Prostate gland (tissue), 2 donors: ENCODE measurements around the gene KIAA1191. TPM values are rescaled to one million over a fixed set of nuclear protein-coding genes. Genes with fewer than 3 reads are reported as not detected.

Experiments
- DNase-seq: peaks from one replicate; pipeline ENCODE4 v3.0.0-alpha.2; 2019; ENCODE audit warnings: low spot score
- H3K27ac ChIP-seq, 2 donors: fragments of 200-600 bp; sonication (generic); 2 replicates each; pipeline ENCODE4 v1.5.1; 2017 to 2019
- H3K27me3 ChIP-seq: fragments of 200-600 bp; sonication (generic); replicated peaks from 2 replicates; pipeline ENCODE4 v1.5.1; 2019; ENCODE audit not compliant: insufficient read depth
- H3K36me3 ChIP-seq, 2 donors: fragments of 200-600 bp; sonication (generic); 1 replicate in 1 of 2; 2 replicates in 1 of 2; pipeline versions ENCODE4 v1.5.1 to v1.8.1; 2017 to 2019
- H3K4me1 ChIP-seq: fragments of 200-600 bp; sonication (generic); replicated peaks from 2 replicates; pipeline ENCODE4 v1.5.1; 2019
- H3K4me3 ChIP-seq, 2 donors: fragments of 200-600 bp; sonication (generic); 2 replicates each; pipeline ENCODE4 v1.5.1; 2017 to 2019
- H3K9me3 ChIP-seq: fragments of 200-600 bp; sonication (generic); 2 replicates; pipeline ENCODE4 v1.5.1; 2017
- POLR2A ChIP-seq: fragments of 450-650 bp; IDR thresholded peaks from one replicate; pipeline ENCODE4 v1.6.1; 2016; ENCODE audit warnings: antibody characterized with exemption, mild to moderate bottlenecking
- POLR2AphosphoS5 ChIP-seq: sonication (generic); formaldehyde crosslinking; IDR thresholded peaks from one replicate; pipeline ENCODE4 v1.6.1; 2017; ENCODE audit warnings: antibody characterized with exemption
- WGBS: methylation state at CpG from one replicate; pipeline ENCODE4 v1.1.5; 2018; 5-methylcytosine and 5-hydroxymethylcytosine counted together
- intact Hi-C: fragments of 100-400 bp; cut with DNase I; formaldehyde crosslinking; loops from one replicate; pipeline ENCODE4 v1.14.2; 2022
- total RNA-seq, 2 donors: library from RNA; depleted of rRNA; stranded (reverse); fragments of >200 nt; gene quantifications; one replicate each; pipeline ENCODE4 v1.1.0, GENCODE V29; 2016
- TF ChIP-seq, protein P1 (sequence below), 4 experiments: fragments of 200-600 bp in 2 of 4; fragments of 450-650 bp in 2 of 4; sonication (generic) in 2 of 4; IDR thresholded peaks; 1 replicate in 3 of 4; 2 replicates in 1 of 4; pipeline ENCODE4 v1.5.1; 2016 to 2019; ENCODE audit warnings: antibody characterized with exemption in 4 of 4, mild to moderate bottlenecking in 2 of 4, moderate library complexity in 2 of 4

KIAA1191 gene
- total RNA-seq, 2 donors from 2014 or later: 107 to 119 TPM

- H3K27me3 ChIP-seq: no peaks in the 10 kb centered on the region
- H3K27ac ChIP-seq: no peak overlapping the region
- DNase-seq: no peak
- peaks cover 6 to 11% of the 10 kb centered on the region in 2 donors for H3K36me3 ChIP-seq
- H3K4me3 ChIP-seq: no peak overlapping the region
- WGBS: 59% methylated on average over 1 of the region's 1 CpG
- TF ChIP-seq, protein P1, sequence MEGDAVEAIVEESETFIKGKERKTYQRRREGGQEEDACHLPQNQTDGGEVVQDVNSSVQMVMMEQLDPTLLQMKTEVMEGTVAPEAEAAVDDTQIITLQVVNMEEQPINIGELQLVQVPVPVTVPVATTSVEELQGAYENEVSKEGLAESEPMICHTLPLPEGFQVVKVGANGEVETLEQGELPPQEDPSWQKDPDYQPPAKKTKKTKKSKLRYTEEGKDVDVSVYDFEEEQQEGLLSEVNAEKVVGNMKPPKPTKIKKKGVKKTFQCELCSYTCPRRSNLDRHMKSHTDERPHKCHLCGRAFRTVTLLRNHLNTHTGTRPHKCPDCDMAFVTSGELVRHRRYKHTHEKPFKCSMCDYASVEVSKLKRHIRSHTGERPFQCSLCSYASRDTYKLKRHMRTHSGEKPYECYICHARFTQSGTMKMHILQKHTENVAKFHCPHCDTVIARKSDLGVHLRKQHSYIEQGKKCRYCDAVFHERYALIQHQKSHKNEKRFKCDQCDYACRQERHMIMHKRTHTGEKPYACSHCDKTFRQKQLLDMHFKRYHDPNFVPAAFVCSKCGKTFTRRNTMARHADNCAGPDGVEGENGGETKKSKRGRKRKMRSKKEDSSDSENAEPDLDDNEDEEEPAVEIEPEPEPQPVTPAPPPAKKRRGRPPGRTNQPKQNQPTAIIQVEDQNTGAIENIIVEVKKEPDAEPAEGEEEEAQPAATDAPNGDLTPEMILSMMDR (IDR thresholded peaks at IDR 0.05): no peak
- TF ChIP-seq POLR2A (no peak), POLR2AphosphoS5 (no peak)
- no peaks in the 10 kb centered on the region for H3K4me1 ChIP-seq
- H3K9me3 ChIP-seq: no peaks in the 10 kb centered on the region
- intact Hi-C loops: no loop called here
These were observed 19.4 kb downstream of the KIAA1191 start for GRCh38 chr5:176342158-176342483.

DNA sequence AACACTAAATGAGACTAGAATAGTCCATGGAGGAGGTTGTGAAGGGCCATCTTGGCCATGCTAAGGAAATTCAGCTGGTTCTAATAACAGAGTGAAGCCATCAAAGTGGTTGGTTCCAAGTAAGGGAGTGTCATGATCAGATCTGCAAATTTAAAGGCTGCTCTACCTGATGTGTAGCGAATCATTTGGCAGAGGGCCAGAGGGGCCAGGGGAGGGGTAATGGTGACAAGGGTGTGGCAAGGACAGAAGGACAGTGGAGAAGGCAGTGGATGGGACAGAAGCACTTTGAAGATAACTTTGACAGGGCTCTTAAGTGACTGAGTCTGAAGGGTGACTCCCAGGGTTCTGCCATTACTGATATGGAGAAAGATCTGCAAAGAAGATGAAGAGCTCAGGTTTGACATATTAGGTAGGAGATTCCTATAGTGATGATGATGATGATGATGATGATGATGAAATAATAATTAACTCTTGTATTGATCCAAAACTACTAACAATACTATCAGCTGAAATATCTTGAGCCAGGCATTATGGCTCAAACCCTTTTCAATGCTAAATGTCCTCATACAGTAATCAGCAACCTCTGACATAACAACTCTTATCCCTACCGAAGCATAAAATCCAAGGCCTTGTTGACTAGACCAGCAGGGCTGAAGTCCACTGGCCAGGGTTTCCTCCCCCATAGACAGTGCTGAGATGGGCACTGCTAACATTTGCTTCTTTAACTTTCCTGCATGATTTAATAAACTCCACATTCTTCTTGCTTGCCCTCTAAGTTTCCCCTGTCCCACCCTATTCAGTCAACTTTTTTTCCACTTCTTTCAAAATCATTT, 20.0 kb downstream of the KIAA1191 start:
- H3K9me3 ChIP-seq: no peaks in the 10 kb centered on the region
- no peaks in the 10 kb centered on the region for H3K27me3 ChIP-seq
- no peak overlapping the region for H3K4me3 ChIP-seq
- DNase-seq: no peak
- H3K36me3 ChIP-seq: peaks cover 3 to 8% of the 10 kb centered on the region in 2 donors
- intact Hi-C loops: no loop called here
- no peak for TF ChIP-seq POLR2A
- TF ChIP-seq, protein P1 (IDR thresholded peaks at IDR 0.05): no peak
- no peak for TF ChIP-seq POLR2AphosphoS5
- H3K4me1 ChIP-seq: no peaks in the 10 kb centered on the region
- 81% methylated on average over 2 of the region's 2 CpGs for WGBS
- H3K27ac ChIP-seq: no peak overlapping the region

DNA sequence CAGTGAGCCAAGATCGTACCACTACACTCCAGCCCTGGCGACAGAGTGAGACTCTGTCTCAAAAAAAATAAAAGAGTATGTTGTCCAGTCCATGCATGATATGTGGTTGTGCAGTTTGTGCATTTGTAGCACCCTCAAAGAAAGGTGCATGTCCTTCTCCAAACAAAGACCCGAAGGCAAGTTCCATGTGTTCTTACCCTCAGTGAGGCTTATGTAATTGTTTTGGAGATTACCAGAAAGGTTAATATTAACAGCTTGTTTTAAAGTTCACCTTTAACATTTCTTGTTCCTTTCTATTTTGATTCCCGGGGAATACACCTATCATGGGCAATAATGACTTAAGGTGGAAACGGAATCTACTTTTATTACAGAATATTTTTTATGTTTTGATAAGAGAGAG, 22.3 kb downstream of the KIAA1191 start:
- WGBS: 86% methylated on average over 5 of the region's 5 CpGs
- DNase-seq: no peak
- intact Hi-C loops: no loop called here
- no peaks in the 10 kb centered on the region for H3K27me3 ChIP-seq
- no peak overlapping the region for H3K4me3 ChIP-seq
- H3K36me3 ChIP-seq: no peaks in the 10 kb centered on the region
- no peak overlapping the region for H3K27ac ChIP-seq
- H3K9me3 ChIP-seq: no peaks in the 10 kb centered on the region
- TF ChIP-seq, protein P1 (IDR thresholded peaks at IDR 0.05): no peak
- no peak for TF ChIP-seq POLR2A
- TF ChIP-seq POLR2AphosphoS5: no peak
- H3K4me1 ChIP-seq: no peaks in the 10 kb centered on the region

- TF ChIP-seq POLR2AphosphoS5: no peak
- intact Hi-C loops: no loop called here
- WGBS: 53% methylated on average over 1 of the region's 1 CpG
- Histone ChIP-seq H3K4me1 (no peaks in the 10 kb centered on the region), H3K36me3 (no peaks in the 10 kb centered on the region), H3K4me3 (no peak overlapping the region), H3K27me3 (no peaks in the 10 kb centered on the region), H3K9me3 (no peaks in the 10 kb centered on the region), H3K27ac (no peak overlapping the region)
- no peak for DNase-seq
These were observed 23.7 kb downstream of the KIAA1191 start for GRCh38 chr5:176337913-176338312.

DNA sequence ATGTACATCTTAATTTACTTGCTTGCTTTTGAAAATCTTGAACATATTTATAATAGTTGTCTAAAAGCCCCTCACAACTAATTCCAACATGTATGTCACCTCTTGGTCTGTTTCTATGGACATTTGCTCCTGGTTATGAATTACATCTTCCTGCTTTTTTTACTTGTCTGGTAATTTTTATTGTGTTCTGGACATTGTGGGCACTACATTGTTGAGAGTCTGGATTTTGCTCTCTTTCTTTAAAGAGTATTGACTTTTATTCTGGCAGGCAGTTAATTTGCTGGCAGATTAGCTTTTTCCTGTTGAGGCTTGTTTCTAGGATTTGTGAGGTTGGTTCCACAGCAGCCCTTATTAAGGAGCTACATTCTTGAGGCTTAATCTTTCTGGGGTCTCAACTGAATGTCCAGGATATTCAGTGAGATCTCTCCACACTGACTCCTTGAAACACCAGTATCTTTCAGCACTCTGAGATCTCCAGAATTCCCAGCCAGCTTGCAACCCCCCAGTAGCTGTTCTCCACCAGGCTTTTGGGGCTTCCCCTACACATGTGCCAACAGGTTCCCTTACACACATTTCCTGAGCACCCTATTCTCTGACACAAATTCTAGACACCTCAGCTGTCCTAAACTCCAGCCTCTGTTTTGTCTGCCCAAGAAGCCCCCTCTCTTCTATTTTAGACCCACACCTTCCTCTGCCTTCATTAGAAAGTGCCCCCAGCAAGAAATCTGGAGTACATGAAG, 27.4 kb downstream of the KIAA1191 start:
- H3K27ac ChIP-seq: no peak overlapping the region
- no peaks in the 10 kb centered on the region for H3K27me3 ChIP-seq
- no peak overlapping the region for H3K4me3 ChIP-seq
- TF ChIP-seq POLR2AphosphoS5: no peak
- TF ChIP-seq, protein P1 (IDR thresholded peaks at IDR 0.05): no peak
- no peak for TF ChIP-seq POLR2A
- H3K9me3 ChIP-seq: no peaks in the 10 kb centered on the region
- H3K4me1 ChIP-seq: no peaks in the 10 kb centered on the region
- no peak for DNase-seq
- no peaks in the 10 kb centered on the region for H3K36me3 ChIP-seq
- intact Hi-C loops: no loop called here
